ENCODE results near the gene SUGCT. TPM values are rescaled to one million over a fixed set of nuclear protein-coding genes. Genes with fewer than 3 reads are reported as not detected.

The SUGCT gene
- total RNA-seq, 1 experiment from 2014 or later: 4.6 TPM

DNA sequence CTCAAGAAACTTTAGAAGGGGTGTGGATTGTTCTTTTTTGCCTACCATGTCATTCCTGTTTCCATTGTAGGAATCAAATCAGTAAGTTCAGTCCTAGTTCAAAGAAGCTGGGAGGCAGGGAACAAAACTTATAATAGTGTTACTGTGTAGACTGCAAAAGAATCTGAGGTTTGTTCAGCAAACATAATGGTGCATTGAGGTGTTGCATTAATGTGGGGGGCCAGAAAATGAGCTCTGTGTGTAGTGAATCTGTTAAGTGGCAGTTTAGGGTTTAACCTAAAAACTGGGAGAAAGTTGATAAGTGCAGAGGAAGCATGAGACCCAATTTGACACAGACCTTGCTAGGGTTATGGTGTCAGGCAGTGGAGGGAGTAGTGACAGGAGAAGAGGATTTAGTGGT, 197.7 kb downstream of the SUGCT start:
- Mint-ChIP-seq H3K36me3 (peaks cover 2% of the 10 kb centered on the region; the same call in 1 of the 2 replicates), H3K27me3 (ENCODE audit: low read depth) (no peaks in the 10 kb centered on the region), H3K27ac (no peak overlapping the region), H3K9me3 (peaks cover 20% of the 10 kb centered on the region), H3K4me1 (peaks cover 6% of the 10 kb centered on the region), H3K4me3 (no peak overlapping the region)
- no peak for TF ChIP-seq ZNF121 (CRISPR knock-in tag; IDR thresholded peaks at IDR 0.05)
- TF ChIP-seq, protein P1, sequence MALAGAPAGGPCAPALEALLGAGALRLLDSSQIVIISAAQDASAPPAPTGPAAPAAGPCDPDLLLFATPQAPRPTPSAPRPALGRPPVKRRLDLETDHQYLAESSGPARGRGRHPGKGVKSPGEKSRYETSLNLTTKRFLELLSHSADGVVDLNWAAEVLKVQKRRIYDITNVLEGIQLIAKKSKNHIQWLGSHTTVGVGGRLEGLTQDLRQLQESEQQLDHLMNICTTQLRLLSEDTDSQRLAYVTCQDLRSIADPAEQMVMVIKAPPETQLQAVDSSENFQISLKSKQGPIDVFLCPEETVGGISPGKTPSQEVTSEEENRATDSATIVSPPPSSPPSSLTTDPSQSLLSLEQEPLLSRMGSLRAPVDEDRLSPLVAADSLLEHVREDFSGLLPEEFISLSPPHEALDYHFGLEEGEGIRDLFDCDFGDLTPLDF (CRISPR knock-in tag; IDR thresholded peaks at IDR 0.05): no peak
- DNase-seq (ENCODE audit: low spot score): no peak
- ChIA-PET CTCF (no interaction called here), POLR2A (no interaction called here)
- ATAC-seq: no peak

DNA sequence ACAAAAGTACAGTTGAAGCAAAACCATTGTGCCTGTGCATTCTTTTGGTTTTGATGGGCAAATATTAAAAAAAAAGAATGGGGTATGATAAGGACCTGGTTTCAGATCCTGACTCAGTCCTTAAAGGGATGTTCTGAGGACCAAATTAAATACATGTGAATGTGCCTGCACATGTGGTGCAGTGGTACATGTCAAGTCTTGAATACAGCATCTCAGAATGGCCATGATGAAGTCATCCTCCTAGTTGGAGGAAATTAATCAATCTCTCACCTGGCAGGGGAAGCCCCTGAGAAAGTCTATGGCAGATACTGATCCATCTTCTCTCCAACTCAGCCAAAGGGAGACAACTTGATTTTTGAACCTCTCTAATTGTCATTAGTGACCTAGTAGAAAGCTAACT, 207.0 kb downstream of the SUGCT start:
- Mint-ChIP-seq H3K27ac (no peak overlapping the region), H3K9me3 (peaks cover 38% of the 10 kb centered on the region), H3K27me3 (ENCODE audit: low read depth) (peaks cover 3% of the 10 kb centered on the region; the same call in 1 of the 2 replicates), H3K4me1 (no peaks in the 10 kb centered on the region), H3K4me3 (no peak overlapping the region), H3K36me3 (peaks cover 24% of the 10 kb centered on the region)
- ChIA-PET POLR2A (no interaction called here), CTCF (no interaction called here)
- no peak for ATAC-seq
- no peak for TF ChIP-seq IRF2 (CRISPR knock-in tag; IDR thresholded peaks at IDR 0.05; ENCODE audit: borderline replicate concordance, low read depth)
- no peak for TF ChIP-seq ZBTB21 (CRISPR knock-in tag; IDR thresholded peaks at IDR 0.05; ENCODE audit: borderline replicate concordance)
- TF ChIP-seq RELA (CRISPR knock-in tag; IDR thresholded peaks at IDR 0.05; ENCODE audit: borderline replicate concordance): no peak
- TF ChIP-seq, protein P2, sequence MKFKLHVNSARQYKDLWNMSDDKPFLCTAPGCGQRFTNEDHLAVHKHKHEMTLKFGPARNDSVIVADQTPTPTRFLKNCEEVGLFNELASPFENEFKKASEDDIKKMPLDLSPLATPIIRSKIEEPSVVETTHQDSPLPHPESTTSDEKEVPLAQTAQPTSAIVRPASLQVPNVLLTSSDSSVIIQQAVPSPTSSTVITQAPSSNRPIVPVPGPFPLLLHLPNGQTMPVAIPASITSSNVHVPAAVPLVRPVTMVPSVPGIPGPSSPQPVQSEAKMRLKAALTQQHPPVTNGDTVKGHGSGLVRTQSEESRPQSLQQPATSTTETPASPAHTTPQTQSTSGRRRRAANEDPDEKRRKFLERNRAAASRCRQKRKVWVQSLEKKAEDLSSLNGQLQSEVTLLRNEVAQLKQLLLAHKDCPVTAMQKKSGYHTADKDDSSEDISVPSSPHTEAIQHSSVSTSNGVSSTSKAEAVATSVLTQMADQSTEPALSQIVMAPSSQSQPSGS (CRISPR knock-in tag; IDR thresholded peaks at IDR 0.05; ENCODE audit: borderline replicate concordance, low read depth): no peak
- no peak for TF ChIP-seq NR1H2 (CRISPR knock-in tag; IDR thresholded peaks at IDR 0.05)
- TF ChIP-seq GRHL2 (CRISPR knock-in tag; IDR thresholded peaks at IDR 0.05; ENCODE audit: insufficient replicate concordance, severe bottlenecking): no peak
- TF ChIP-seq, protein P3, sequence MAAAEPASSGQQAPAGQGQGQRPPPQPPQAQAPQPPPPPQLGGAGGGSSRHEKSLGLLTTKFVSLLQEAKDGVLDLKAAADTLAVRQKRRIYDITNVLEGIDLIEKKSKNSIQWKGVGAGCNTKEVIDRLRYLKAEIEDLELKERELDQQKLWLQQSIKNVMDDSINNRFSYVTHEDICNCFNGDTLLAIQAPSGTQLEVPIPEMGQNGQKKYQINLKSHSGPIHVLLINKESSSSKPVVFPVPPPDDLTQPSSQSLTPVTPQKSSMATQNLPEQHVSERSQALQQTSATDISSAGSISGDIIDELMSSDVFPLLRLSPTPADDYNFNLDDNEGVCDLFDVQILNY (CRISPR knock-in tag; IDR thresholded peaks at IDR 0.05): no peak
- DNase-seq (ENCODE audit: low spot score): no peak

DNA sequence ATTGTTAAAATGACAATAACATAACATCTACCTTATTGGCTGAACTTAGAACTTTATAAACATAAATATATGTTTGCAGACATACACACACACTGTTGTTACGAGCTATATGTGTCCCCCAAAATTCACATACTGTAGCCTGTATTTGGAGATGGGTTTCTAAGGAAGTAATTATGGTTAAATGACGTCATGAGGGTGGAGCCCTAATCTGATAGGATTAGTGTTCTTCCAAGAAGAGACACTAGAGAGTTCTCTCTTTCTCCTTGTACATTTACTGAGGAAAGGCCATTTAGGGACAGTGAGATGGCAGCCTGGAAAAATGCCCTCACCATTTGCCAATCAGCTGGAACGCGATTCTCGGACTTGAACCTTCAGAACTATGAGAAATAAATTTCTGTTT, 211.7 kb downstream of the SUGCT start:
- ATAC-seq (no peak), DNase-seq (ENCODE audit: low spot score) (no peak)
- TF ChIP-seq, protein P4, sequence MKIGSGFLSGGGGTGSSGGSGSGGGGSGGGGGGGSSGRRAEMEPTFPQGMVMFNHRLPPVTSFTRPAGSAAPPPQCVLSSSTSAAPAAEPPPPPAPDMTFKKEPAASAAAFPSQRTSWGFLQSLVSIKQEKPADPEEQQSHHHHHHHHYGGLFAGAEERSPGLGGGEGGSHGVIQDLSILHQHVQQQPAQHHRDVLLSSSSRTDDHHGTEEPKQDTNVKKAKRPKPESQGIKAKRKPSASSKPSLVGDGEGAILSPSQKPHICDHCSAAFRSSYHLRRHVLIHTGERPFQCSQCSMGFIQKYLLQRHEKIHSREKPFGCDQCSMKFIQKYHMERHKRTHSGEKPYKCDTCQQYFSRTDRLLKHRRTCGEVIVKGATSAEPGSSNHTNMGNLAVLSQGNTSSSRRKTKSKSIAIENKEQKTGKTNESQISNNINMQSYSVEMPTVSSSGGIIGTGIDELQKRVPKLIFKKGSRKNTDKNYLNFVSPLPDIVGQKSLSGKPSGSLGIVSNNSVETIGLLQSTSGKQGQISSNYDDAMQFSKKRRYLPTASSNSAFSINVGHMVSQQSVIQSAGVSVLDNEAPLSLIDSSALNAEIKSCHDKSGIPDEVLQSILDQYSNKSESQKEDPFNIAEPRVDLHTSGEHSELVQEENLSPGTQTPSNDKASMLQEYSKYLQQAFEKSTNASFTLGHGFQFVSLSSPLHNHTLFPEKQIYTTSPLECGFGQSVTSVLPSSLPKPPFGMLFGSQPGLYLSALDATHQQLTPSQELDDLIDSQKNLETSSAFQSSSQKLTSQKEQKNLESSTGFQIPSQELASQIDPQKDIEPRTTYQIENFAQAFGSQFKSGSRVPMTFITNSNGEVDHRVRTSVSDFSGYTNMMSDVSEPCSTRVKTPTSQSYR (CRISPR knock-in tag; IDR thresholded peaks at IDR 0.05): no peak
- no peak for TF ChIP-seq ZNF219 (CRISPR knock-in tag; IDR thresholded peaks at IDR 0.05; ENCODE audit: borderline replicate concordance)
- TF ChIP-seq, protein P5, sequence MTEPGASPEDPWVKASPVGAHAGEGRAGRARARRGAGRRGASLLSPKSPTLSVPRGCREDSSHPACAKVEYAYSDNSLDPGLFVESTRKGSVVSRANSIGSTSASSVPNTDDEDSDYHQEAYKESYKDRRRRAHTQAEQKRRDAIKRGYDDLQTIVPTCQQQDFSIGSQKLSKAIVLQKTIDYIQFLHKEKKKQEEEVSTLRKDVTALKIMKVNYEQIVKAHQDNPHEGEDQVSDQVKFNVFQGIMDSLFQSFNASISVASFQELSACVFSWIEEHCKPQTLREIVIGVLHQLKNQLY (CRISPR knock-in tag; IDR thresholded peaks at IDR 0.05): no peak
- TF ChIP-seq ZNF317 (CRISPR knock-in tag; IDR thresholded peaks at IDR 0.05; ENCODE audit: borderline replicate concordance, low read depth): no peak
- no peak for TF ChIP-seq FOXJ3 (CRISPR knock-in tag; IDR thresholded peaks at IDR 0.05; ENCODE audit: borderline replicate concordance)
- no peak for TF ChIP-seq SMAD3 (CRISPR knock-in tag; IDR thresholded peaks at IDR 0.05; ENCODE audit: borderline replicate concordance)
- TF ChIP-seq, protein P6, sequence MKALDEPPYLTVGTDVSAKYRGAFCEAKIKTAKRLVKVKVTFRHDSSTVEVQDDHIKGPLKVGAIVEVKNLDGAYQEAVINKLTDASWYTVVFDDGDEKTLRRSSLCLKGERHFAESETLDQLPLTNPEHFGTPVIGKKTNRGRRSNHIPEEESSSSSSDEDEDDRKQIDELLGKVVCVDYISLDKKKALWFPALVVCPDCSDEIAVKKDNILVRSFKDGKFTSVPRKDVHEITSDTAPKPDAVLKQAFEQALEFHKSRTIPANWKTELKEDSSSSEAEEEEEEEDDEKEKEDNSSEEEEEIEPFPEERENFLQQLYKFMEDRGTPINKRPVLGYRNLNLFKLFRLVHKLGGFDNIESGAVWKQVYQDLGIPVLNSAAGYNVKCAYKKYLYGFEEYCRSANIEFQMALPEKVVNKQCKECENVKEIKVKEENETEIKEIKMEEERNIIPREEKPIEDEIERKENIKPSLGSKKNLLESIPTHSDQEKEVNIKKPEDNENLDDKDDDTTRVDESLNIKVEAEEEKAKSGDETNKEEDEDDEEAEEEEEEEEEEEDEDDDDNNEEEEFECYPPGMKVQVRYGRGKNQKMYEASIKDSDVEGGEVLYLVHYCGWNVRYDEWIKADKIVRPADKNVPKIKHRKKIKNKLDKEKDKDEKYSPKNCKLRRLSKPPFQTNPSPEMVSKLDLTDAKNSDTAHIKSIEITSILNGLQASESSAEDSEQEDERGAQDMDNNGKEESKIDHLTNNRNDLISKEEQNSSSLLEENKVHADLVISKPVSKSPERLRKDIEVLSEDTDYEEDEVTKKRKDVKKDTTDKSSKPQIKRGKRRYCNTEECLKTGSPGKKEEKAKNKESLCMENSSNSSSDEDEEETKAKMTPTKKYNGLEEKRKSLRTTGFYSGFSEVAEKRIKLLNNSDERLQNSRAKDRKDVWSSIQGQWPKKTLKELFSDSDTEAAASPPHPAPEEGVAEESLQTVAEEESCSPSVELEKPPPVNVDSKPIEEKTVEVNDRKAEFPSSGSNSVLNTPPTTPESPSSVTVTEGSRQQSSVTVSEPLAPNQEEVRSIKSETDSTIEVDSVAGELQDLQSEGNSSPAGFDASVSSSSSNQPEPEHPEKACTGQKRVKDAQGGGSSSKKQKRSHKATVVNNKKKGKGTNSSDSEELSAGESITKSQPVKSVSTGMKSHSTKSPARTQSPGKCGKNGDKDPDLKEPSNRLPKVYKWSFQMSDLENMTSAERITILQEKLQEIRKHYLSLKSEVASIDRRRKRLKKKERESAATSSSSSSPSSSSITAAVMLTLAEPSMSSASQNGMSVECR (CRISPR knock-in tag; IDR thresholded peaks at IDR 0.05; ENCODE audit: borderline replicate concordance): no peak
- no peak for TF ChIP-seq ZNF423 (CRISPR knock-in tag; IDR thresholded peaks at IDR 0.05)
- H3K9me3 Mint-ChIP-seq: no peaks in the 10 kb centered on the region
- H3K27me3 Mint-ChIP-seq (ENCODE audit: low read depth): no peaks in the 10 kb centered on the region; the same call in 1 of the 2 replicates
- ChIA-PET POLR2A (no interaction called here), CTCF (no interaction called here)
- no peak overlapping the region for H3K4me3 Mint-ChIP-seq
- no peak overlapping the region for H3K27ac Mint-ChIP-seq
- no peaks in the 10 kb centered on the region for H3K4me1 Mint-ChIP-seq
- no peaks in the 10 kb centered on the region for H3K36me3 Mint-ChIP-seq
